ENCODE measurements around the gene GPR155.

DNA sequence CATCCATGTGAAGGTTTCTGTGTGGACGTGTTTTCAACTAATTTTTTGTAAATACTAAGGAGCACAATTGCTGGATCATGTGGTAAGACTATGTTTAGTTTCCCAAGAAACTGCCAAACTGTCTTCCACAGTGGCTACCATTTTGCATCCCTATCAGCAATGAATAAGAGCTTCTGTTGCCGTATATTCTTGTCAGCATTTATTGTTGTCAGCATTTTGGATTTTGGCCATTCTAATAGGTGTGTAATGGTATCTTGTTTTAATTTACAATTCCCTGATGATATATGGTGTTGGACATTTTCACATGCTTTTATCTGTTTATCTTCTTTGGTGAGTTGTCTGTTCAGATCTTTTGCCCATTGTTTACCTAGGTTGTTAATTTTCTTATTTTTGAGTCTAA lies 56.8 kb downstream of the GPR155 start:
- TF ChIP-seq, protein P1, sequence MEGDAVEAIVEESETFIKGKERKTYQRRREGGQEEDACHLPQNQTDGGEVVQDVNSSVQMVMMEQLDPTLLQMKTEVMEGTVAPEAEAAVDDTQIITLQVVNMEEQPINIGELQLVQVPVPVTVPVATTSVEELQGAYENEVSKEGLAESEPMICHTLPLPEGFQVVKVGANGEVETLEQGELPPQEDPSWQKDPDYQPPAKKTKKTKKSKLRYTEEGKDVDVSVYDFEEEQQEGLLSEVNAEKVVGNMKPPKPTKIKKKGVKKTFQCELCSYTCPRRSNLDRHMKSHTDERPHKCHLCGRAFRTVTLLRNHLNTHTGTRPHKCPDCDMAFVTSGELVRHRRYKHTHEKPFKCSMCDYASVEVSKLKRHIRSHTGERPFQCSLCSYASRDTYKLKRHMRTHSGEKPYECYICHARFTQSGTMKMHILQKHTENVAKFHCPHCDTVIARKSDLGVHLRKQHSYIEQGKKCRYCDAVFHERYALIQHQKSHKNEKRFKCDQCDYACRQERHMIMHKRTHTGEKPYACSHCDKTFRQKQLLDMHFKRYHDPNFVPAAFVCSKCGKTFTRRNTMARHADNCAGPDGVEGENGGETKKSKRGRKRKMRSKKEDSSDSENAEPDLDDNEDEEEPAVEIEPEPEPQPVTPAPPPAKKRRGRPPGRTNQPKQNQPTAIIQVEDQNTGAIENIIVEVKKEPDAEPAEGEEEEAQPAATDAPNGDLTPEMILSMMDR (conservative IDR thresholded peaks at IDR 0.05; ENCODE audit: low read length), result no peak
- TF ChIP-seq EZH2phosphoT487 (IDR thresholded peaks at IDR 0.05; ENCODE audit: borderline replicate concordance), result no peak

All from Loucy (cell line).